PC-9 (cell line): ENCODE data around the gene LIF. TPM values are rescaled to one million over a fixed set of nuclear protein-coding genes. Genes with fewer than 3 reads are reported as not detected.

Experiments used
- BruUV-seq: library from RNA; stranded (reverse); fragments of 400-500 nt; replicated peaks from 2 replicates; lab custom pipeline; 2021; lab: Mats Ljungman, UMichigan
- CTCF ChIA-PET: fragments of 300-600 bp; sonication (Branson Sonifier 250); formaldehyde crosslinking; loops from one replicate; lab custom pipeline; 2022; ENCODE audit warnings: antibody characterized with exemption; lab: Charles Lee
- POLR2A ChIA-PET: fragments of 300-600 bp; sonication (Branson Sonifier 250); formaldehyde crosslinking; loops from one replicate; lab custom pipeline; 2022; ENCODE audit warnings: antibody characterized with exemption; ENCODE audit not compliant: unreplicated experiment; lab: Charles Lee
- DNase-seq, 2 experiments: peaks; one replicate each; pipeline versions ENCODE4 v3.0.0 to v3.0.0-alpha.2; 2015 to 2022; ENCODE audit warnings: mixed read lengths in 1 of 2
- H2AFZ ChIP-seq: fragments of 200-600 bp; sonication (generic); 2 replicates; pipeline ENCODE4 v1.8.1; 2017; ENCODE audit warnings: antibody characterized with exemption
- H3F3A ChIP-seq: fragments of 200-600 bp; sonication (generic); 2 replicates; pipeline ENCODE4 v1.8.1; 2017; ENCODE audit warnings: antibody characterized with exemption, mild to moderate bottlenecking, low read depth; ENCODE audit not compliant: insufficient read depth
- H3K27ac ChIP-seq: fragments of 200-600 bp; sonication (generic); 2 replicates; pipeline ENCODE4 v1.6.1; 2016; ENCODE audit warnings: mixed run types
- H3K27me3 ChIP-seq: fragments of 200-600 bp; sonication (generic); 2 replicates; pipeline ENCODE4 v1.6.1; 2016; ENCODE audit warnings: low read depth, mixed run types; ENCODE audit not compliant: insufficient read depth
- H3K36me3 ChIP-seq: fragments of 200-600 bp; sonication (generic); 2 replicates; pipeline ENCODE4 v1.6.1; 2016; ENCODE audit warnings: low read depth, mixed run types
- H3K4me1 ChIP-seq: fragments of 200-600 bp; sonication (generic); replicated peaks from 2 replicates; pipeline ENCODE4 v1.6.1; 2016; ENCODE audit warnings: mixed run types; ENCODE audit not compliant: insufficient read depth
- H3K4me2 ChIP-seq: fragments of 200-600 bp; sonication (generic); 2 replicates; pipeline ENCODE4 v1.6.1; 2017; ENCODE audit warnings: mixed run types
- H3K4me3 ChIP-seq: fragments of 200-600 bp; sonication (generic); 2 replicates; pipeline ENCODE4 v1.6.1; 2016; ENCODE audit warnings: mixed run types
- H3K79me2 ChIP-seq: fragments of 200-600 bp; sonication (generic); 2 replicates; pipeline ENCODE4 v1.6.1; 2017; ENCODE audit warnings: low read depth, mixed run types
- H3K9me2 ChIP-seq: fragments of 200-600 bp; sonication (generic); 2 replicates; pipeline ENCODE4 v1.8.1; 2017; ENCODE audit warnings: mild to moderate bottlenecking; ENCODE audit not compliant: insufficient read depth
- H3K9me3 ChIP-seq: fragments of 200-600 bp; sonication (generic); 2 replicates; pipeline ENCODE4 v1.8.1; 2016; ENCODE audit warnings: low read depth; ENCODE audit not compliant: insufficient read depth
- H4K20me1 ChIP-seq: fragments of 200-600 bp; sonication (generic); 2 replicates; pipeline ENCODE4 v1.8.1; 2017; ENCODE audit not compliant: insufficient read depth
- EZH2 ChIP-seq: fragments of 200-600 bp; sonication (generic); IDR thresholded peaks from 2 replicates; pipeline ENCODE4 v1.8.0; 2017; ENCODE audit warnings: antibody characterized with exemption, low read depth
- intact Hi-C: fragments of 100-400 bp; cut with micrococcal nuclease; formaldehyde crosslinking; loops from one replicate; pipeline ENCODE4 v1.10.0; 2022; ENCODE audit not compliant: unreplicated experiment
- total RNA-seq: library from RNA; stranded (reverse); gene quantifications from 2 replicates; pipeline ENCODE4 v1.2.3, GENCODE V29; 2021
- TF ChIP-seq, protein P1 (sequence below): fragments of 200-600 bp; sonication (generic); conservative IDR thresholded peaks from 2 replicates; pipeline ENCODE4 v1.6.1; 2017; ENCODE audit warnings: mixed run types, antibody characterized with exemption, mild to moderate bottlenecking, moderate library complexity

Gene LIF
- total RNA-seq, 1 experiment from 2014 or later, result 17.4 TPM

DNA sequence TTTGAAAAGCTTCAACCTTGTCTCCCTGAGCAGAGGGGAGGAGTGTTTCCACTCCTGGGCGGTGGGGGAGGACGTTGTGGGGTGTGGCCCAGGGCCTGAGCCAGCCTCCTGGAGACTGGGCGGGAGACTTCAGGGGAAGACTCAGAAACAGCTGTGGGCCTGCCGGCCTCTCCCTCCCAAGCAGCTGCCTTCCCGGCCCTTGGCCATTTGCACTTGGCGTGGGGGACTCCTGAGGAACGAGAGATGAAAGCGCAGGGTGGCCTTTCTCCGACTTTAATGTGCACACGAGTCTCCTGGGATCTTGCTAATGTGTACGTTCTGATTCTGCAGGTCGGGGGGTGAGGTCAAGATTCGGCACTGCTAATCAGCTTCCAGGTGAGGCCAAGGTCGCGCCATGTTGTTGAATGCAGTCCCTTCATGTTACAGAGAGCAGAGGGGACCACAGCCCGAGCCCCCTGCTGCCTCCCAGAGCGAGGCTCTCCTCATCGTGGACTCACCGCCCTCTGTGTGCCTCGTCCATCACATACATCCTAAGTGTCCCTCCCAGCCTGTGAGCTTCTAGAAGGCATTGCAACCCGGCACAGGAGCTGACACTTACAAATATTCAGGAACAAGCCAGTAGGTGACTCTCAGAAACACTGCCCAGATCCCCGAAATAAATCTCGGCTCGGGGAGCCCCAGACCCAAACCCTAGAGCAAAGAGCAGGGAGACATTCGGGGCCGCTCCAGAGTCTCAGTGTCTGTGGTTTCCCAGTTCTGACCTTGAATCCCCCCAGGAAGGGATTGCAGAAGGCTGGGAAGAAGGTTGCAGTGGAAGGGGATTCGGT lies 7.7 kb downstream of the LIF start:
- intact Hi-C loops, result loop anchor here (5.0 kb wide), 1 partner anchor 132 kb away; no protein-coding TSS in a partner anchor
- TF ChIP-seq EZH2, result no peak
- TF ChIP-seq, protein P1, sequence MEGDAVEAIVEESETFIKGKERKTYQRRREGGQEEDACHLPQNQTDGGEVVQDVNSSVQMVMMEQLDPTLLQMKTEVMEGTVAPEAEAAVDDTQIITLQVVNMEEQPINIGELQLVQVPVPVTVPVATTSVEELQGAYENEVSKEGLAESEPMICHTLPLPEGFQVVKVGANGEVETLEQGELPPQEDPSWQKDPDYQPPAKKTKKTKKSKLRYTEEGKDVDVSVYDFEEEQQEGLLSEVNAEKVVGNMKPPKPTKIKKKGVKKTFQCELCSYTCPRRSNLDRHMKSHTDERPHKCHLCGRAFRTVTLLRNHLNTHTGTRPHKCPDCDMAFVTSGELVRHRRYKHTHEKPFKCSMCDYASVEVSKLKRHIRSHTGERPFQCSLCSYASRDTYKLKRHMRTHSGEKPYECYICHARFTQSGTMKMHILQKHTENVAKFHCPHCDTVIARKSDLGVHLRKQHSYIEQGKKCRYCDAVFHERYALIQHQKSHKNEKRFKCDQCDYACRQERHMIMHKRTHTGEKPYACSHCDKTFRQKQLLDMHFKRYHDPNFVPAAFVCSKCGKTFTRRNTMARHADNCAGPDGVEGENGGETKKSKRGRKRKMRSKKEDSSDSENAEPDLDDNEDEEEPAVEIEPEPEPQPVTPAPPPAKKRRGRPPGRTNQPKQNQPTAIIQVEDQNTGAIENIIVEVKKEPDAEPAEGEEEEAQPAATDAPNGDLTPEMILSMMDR, result no peak
- Histone ChIP-seq H3K27ac (peak overlapping the region; percentile 95), H3K9me2 (no peaks in the 10 kb centered on the region), H3K27me3 (no peaks in the 10 kb centered on the region), H3F3A (peaks cover 78% of the 10 kb centered on the region), H3K79me2 (no peaks in the 10 kb centered on the region), H4K20me1 (no peaks in the 10 kb centered on the region), H3K36me3 (peaks cover 23% of the 10 kb centered on the region), H3K4me1 (peaks cover 68% of the 10 kb centered on the region), H2AFZ (no peak overlapping the region), H3K4me2 (no peak overlapping the region), H3K9me3 (no peaks in the 10 kb centered on the region), H3K4me3 (no peak overlapping the region)
- DNase-seq, result peak; percentile 58 to 77
- ChIA-PET CTCF (interaction anchor here (0.5 to 0.7 kb wide), 3 partner anchors 15 to 25 kb away, joined by 3 to 7 read pairs (median 4); no protein-coding TSS in a partner anchor), POLR2A (no interaction called here)
- no TSS peak for BruUV-seq

DNA sequence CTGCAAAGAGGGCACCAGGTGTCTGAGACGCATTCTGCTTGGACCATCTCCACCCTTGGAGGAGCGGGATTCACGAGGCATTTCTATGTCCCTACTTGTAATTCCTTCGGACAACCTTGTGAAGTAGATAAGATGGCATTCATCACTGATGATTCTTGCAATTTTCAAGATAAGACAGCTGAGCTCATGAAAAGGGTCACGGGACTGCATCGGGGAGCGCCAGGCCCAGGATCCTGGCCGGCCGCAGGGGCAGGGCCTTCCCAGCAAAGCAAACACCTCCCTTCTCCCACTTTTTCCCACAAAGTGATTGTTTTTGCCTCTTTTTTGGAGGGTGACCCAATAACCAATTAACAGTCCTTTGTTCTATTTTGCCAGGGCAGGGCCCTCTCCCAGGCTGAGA lies 8.4 kb downstream of the LIF start:
- intact Hi-C loops, result loop anchor here (5.0 kb wide), 1 partner anchor 131 kb away; no protein-coding TSS in a partner anchor

GRCh38 chr22:30236875-30237274 lies 9.7 kb downstream of the LIF start:
- peak overlapping the region; percentile 79 for H3K4me2 ChIP-seq
- H2AFZ ChIP-seq, result no peak overlapping the region
- CTCF ChIA-PET, result interaction anchor here (0.5 kb wide), 1 partner anchor 10 kb away, joined by 4 read pairs; no protein-coding TSS in a partner anchor
- H3K4me1 ChIP-seq, result peaks cover 73% of the 10 kb centered on the region
- no TSS peak for BruUV-seq
- peak overlapping the region; percentile 95 for H3K27ac ChIP-seq
- H3K9me2 ChIP-seq, result no peaks in the 10 kb centered on the region
- no peaks in the 10 kb centered on the region for H3K9me3 ChIP-seq
- TF ChIP-seq, protein P1, result no peak
- TF ChIP-seq EZH2, result no peak
- intact Hi-C loops, result loop anchor here (5.0 kb wide), 1 partner anchor 130 kb away; no protein-coding TSS in a partner anchor
- POLR2A ChIA-PET, result no interaction called here
- H3K27me3 ChIP-seq, result no peaks in the 10 kb centered on the region
- no peaks in the 10 kb centered on the region for H3K79me2 ChIP-seq
- no peaks in the 10 kb centered on the region for H4K20me1 ChIP-seq
- peaks cover 66% of the 10 kb centered on the region for H3F3A ChIP-seq
- DNase-seq, result no peak
- peaks cover 7% of the 10 kb centered on the region; the same call in 1 of the 2 replicates for H3K36me3 ChIP-seq
- no peak overlapping the region; the same call in 1 of the 2 replicates for H3K4me3 ChIP-seq

More for the DNA sequence above, 8.4 kb downstream of the LIF start:
- peaks cover 73% of the 10 kb centered on the region for H3K4me1 ChIP-seq
- DNase-seq, result no peak
- H3K36me3 ChIP-seq, result peaks cover 15% of the 10 kb centered on the region
- ChIA-PET CTCF (interaction anchor here (0.7 kb wide), 1 partner anchor 20 kb away, joined by 3 read pairs; no protein-coding TSS in a partner anchor), POLR2A (interaction anchor here (0.8 kb wide), 1 partner anchor 869 kb away, joined by 9 read pairs; the partner anchor contains the start of gene SELENOM)
- BruUV-seq, result no TSS peak
- H3K79me2 ChIP-seq, result no peaks in the 10 kb centered on the region
- no peak overlapping the region for H3K4me2 ChIP-seq
- no peaks in the 10 kb centered on the region for H3K9me3 ChIP-seq
- TF ChIP-seq, protein P1, result no peak
- TF ChIP-seq EZH2, result no peak
- H2AFZ ChIP-seq, result no peak overlapping the region
- H3K4me3 ChIP-seq, result no peak overlapping the region
- no peaks in the 10 kb centered on the region for H3K27me3 ChIP-seq
- H4K20me1 ChIP-seq, result no peaks in the 10 kb centered on the region
- H3K9me2 ChIP-seq, result no peaks in the 10 kb centered on the region
- peaks cover 77% of the 10 kb centered on the region for H3F3A ChIP-seq
- H3K27ac ChIP-seq, result peak overlapping the region; percentile 95
